HEK293 (cell line): ENCODE data around the gene KRT73.

Experiments
- CTCF ChIA-PET: fragments of 350-600 bp; formaldehyde crosslinking; extraction: SDS; loops from one replicate; lab custom pipeline; 2021; ENCODE audit warnings: antibody characterized with exemption; lab: Yijun Ruan, JAX
- POLR2A ChIA-PET: fragments of 300-600 bp; formaldehyde crosslinking; extraction: SDS; loops from one replicate; lab custom pipeline; 2020; ENCODE audit warnings: antibody characterized with exemption, inconsistent platforms; lab: Yijun Ruan, JAX
- H3K27ac ChIP-seq: fragments of 200-500 bp; sonication (Bioruptor generic); 2 replicates; pipeline ENCODE4 v1.5.1; 2014; ENCODE audit warnings: low read depth, low read length, control low read depth, inconsistent platforms; ENCODE audit errors: extremely low read depth
- H3K36me3 ChIP-seq, 2 experiments: fragments of 200-500 bp in 1 of 2; sonication (Bioruptor generic) in 1 of 2; 1 replicate in 1 of 2; 2 replicates in 1 of 2; pipeline ENCODE4 v1.5.1; 2014 to 2017; ENCODE audit warnings: inconsistent platforms in 2 of 2, low read length in 2 of 2; ENCODE audit not compliant: control insufficient read depth in 2 of 2, insufficient read depth in 1 of 2
- H3K4me1 ChIP-seq: fragments of 200-500 bp; sonication (Bioruptor generic); 2 replicates; pipeline ENCODE4 v1.5.1; 2014; ENCODE audit warnings: mild to moderate bottlenecking, low read length, inconsistent platforms; ENCODE audit not compliant: control insufficient read depth, insufficient read depth
- H3K4me3 ChIP-seq: 2 replicates; pipeline ENCODE4 v1.5.1; 2011; ENCODE audit warnings: low read depth, mild to moderate bottlenecking, control low read depth, low read length, moderate library complexity
- H3K9me3 ChIP-seq: fragments of 200-500 bp; sonication (Bioruptor generic); 2 replicates; pipeline ENCODE4 v1.5.1; 2014; ENCODE audit warnings: low read depth, low read length, inconsistent platforms; ENCODE audit not compliant: control insufficient read depth, insufficient read depth
- BCL11B ChIP-seq: fragments of 450-650 bp; formaldehyde crosslinking; IDR thresholded peaks from 2 replicates; pipeline ENCODE4 v1.5.1; 2016; ENCODE audit warnings: low read depth, missing biosample characterization, missing genetic modification characterization
- INSM2 ChIP-seq: fragments of 450-650 bp; formaldehyde crosslinking; IDR thresholded peaks from 2 replicates; pipeline ENCODE4 v1.5.1; 2016; ENCODE audit warnings: missing biosample characterization, missing genetic modification characterization
- MEIS1 ChIP-seq: sonication (generic); formaldehyde crosslinking; IDR thresholded peaks from 2 replicates; pipeline ENCODE4 v1.8.1; 2022; ENCODE audit warnings: missing genetic modification reagents, mild to moderate bottlenecking, borderline replicate concordance
- SP7 ChIP-seq: fragments of 450-650 bp; formaldehyde crosslinking; IDR thresholded peaks from 2 replicates; pipeline ENCODE4 v1.5.1; 2016; ENCODE audit warnings: missing biosample characterization, missing genetic modification characterization
- ZBTB17 ChIP-seq: fragments of 450-650 bp; formaldehyde crosslinking; IDR thresholded peaks from 2 replicates; pipeline ENCODE4 v1.5.1; 2016; ENCODE audit warnings: missing biosample characterization, missing genetic modification characterization
- ZBTB48 ChIP-seq: fragments of 450-650 bp; formaldehyde crosslinking; IDR thresholded peaks from 2 replicates; pipeline ENCODE4 v1.5.1; 2016; ENCODE audit warnings: missing biosample characterization, missing genetic modification characterization
- ZBTB6 ChIP-seq: fragments of 450-650 bp; formaldehyde crosslinking; IDR thresholded peaks from 2 replicates; pipeline ENCODE4 v1.5.1; 2017; ENCODE audit warnings: missing biosample characterization, missing genetic modification characterization
- ZFP3 ChIP-seq: fragments of 450-650 bp; formaldehyde crosslinking; IDR thresholded peaks from 2 replicates; pipeline ENCODE4 v1.5.1; 2016; ENCODE audit warnings: low read depth, missing biosample characterization, missing genetic modification characterization
- ZNF138 ChIP-seq: fragments of 450-650 bp; formaldehyde crosslinking; IDR thresholded peaks from 2 replicates; pipeline ENCODE4 v1.5.1; 2016; ENCODE audit warnings: missing biosample characterization, missing genetic modification characterization, borderline replicate concordance
- ZNF214 ChIP-seq: fragments of 450-650 bp; formaldehyde crosslinking; IDR thresholded peaks from 2 replicates; pipeline ENCODE4 v1.5.1; 2017; ENCODE audit warnings: missing biosample characterization, mild to moderate bottlenecking, missing genetic modification characterization, borderline replicate concordance
- ZNF274 ChIP-seq, 2 experiments: fragments of 200-500 bp in 1 of 2; fragments of 450-650 bp in 1 of 2; sonication (Bioruptor generic) in 1 of 2; formaldehyde crosslinking in 1 of 2; IDR thresholded peaks; 2 replicates each; pipeline versions ENCODE4 v1.5.1 to v1.6.1; 2014 to 2016; ENCODE audit warnings: borderline replicate concordance in 1 of 2, inconsistent platforms in 1 of 2, low read length in 1 of 2, missing biosample characterization in 1 of 2, missing genetic modification characterization in 1 of 2
- ZNF48 ChIP-seq: fragments of 450-650 bp; formaldehyde crosslinking; IDR thresholded peaks from 2 replicates; pipeline ENCODE4 v1.5.1; 2016; ENCODE audit warnings: missing biosample characterization, missing genetic modification characterization
- ZNF530 ChIP-seq: fragments of 450-650 bp; formaldehyde crosslinking; IDR thresholded peaks from 2 replicates; pipeline ENCODE4 v1.5.1; 2016; ENCODE audit warnings: low read depth, missing biosample characterization, missing genetic modification characterization
- ZNF558 ChIP-seq: fragments of 450-650 bp; formaldehyde crosslinking; IDR thresholded peaks from 2 replicates; pipeline ENCODE4 v1.5.1; 2016; ENCODE audit warnings: missing biosample characterization, missing genetic modification characterization
- ZNF624 ChIP-seq: fragments of 450-650 bp; formaldehyde crosslinking; IDR thresholded peaks from 2 replicates; pipeline ENCODE4 v1.5.1; 2017; ENCODE audit warnings: missing biosample characterization, missing genetic modification characterization
- ZNF776 ChIP-seq: fragments of 450-650 bp; formaldehyde crosslinking; IDR thresholded peaks from 2 replicates; pipeline ENCODE4 v1.5.0; 2017; ENCODE audit warnings: missing biosample characterization, missing genetic modification characterization, borderline replicate concordance
- ZSCAN16 ChIP-seq: fragments of 450-650 bp; formaldehyde crosslinking; IDR thresholded peaks from 2 replicates; pipeline ENCODE4 v1.5.1; 2016; ENCODE audit warnings: missing biosample characterization, missing genetic modification characterization
- TF ChIP-seq, protein P1 (sequence below): fragments of 450-650 bp; formaldehyde crosslinking; conservative IDR thresholded peaks from 2 replicates; pipeline ENCODE4 v1.5.1; 2016; ENCODE audit warnings: low read depth, missing biosample characterization, missing genetic modification characterization
- TF ChIP-seq, protein P2 (sequence below): fragments of 450-650 bp; formaldehyde crosslinking; conservative IDR thresholded peaks from 2 replicates; pipeline ENCODE4 v1.5.1; 2016; ENCODE audit warnings: low read depth, missing biosample characterization, missing genetic modification characterization

The KRT73 gene

GRCh38 chr12:52611080-52611468, 7.3 kb downstream of the KRT73 start (continued):
- TF ChIP-seq, protein P1, sequence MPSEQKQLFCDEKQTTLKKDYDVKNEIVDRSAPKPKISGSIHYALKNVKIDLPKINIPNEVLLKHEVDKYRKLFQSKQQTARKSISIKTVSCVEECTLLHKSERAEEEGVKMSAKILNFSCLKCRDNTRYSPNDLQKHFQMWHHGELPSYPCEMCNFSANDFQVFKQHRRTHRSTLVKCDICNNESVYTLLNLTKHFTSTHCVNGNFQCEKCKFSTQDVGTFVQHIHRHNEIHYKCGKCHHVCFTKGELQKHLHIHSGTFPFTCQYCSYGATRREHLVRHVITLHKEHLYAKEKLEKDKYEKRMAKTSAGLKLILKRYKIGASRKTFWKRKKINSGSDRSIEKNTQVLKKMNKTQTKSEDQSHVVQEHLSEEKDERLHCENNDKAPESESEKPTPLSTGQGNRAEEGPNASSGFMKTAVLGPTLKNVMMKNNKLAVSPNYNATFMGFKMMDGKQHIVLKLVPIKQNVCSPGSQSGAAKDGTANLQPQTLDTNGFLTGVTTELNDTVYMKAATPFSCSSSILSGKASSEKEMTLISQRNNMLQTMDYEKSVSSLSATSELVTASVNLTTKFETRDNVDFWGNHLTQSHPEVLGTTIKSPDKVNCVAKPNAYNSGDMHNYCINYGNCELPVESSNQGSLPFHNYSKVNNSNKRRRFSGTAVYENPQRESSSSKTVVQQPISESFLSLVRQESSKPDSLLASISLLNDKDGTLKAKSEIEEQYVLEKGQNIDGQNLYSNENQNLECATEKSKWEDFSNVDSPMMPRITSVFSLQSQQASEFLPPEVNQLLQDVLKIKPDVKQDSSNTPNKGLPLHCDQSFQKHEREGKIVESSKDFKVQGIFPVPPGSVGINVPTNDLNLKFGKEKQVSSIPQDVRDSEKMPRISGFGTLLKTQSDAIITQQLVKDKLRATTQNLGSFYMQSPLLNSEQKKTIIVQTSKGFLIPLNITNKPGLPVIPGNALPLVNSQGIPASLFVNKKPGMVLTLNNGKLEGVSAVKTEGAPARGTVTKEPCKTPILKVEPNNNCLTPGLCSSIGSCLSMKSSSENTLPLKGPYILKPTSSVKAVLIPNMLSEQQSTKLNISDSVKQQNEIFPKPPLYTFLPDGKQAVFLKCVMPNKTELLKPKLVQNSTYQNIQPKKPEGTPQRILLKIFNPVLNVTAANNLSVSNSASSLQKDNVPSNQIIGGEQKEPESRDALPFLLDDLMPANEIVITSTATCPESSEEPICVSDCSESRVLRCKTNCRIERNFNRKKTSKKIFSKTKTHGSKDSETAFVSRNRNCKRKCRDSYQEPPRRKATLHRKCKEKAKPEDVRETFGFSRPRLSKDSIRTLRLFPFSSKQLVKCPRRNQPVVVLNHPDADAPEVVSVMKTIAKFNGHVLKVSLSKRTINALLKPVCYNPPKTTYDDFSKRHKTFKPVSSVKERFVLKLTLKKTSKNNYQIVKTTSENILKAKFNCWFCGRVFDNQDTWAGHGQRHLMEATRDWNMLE (tag by site-specific recombination), result no peak
- TF ChIP-seq MEIS1, result no peak
- no peak for TF ChIP-seq INSM2 (tag by site-specific recombination)
- no peak for TF ChIP-seq ZNF530 (tag by site-specific recombination)
- TF ChIP-seq, all 188 proteins: peak for 0

DNA sequence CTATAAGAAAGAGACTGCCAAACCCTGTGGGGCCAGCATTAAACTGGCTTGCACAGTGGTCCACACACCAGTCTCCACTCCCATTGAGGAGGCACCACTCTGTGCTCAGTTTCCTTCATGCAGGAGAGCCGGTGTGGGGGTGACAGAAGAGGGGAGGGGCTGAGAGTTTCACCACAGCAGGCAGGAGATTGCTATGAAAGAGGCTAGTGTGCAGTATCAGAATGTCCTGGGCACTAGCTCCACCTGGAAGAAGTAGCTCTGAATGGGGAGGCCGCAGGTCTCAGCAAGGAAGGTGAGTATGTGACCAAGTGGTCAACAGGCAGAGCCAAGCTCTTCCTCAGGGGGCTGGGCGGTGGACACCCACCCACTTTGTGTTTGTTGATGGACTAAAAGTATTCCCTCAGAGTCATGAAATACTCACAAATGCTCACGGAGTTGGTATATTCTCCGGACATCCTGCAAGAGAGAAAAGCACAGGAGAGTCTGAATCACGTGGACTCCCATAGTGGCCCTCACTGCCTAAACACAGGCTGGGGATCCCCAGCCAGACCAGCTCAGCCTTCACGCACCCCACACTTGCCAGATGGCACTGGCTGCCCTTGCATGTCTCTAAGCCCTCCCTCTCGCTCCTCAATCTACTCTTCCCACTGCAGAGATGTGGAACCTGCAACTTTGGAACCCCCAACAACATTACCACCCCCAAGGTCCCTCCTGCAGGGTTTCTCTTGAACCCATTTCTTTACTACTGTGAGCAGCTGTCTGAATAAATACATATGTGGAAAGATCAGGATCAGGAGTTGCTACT, 9.3 kb downstream of the KRT73 start:
- CTCF ChIA-PET, result interaction anchor here (0.5 to 0.8 kb wide), 2 partner anchors 23 to 271 kb away, joined by 3 read pairs; no protein-coding TSS in a partner anchor
- H3K36me3 ChIP-seq, result no peaks in the 10 kb centered on the region
- no peaks in the 10 kb centered on the region for H3K4me1 ChIP-seq
- POLR2A ChIA-PET, result no interaction called here
- no peaks in the 10 kb centered on the region for H3K9me3 ChIP-seq
- no peak overlapping the region for H3K4me3 ChIP-seq
- no peak overlapping the region for H3K27ac ChIP-seq
- TF ChIP-seq ZNF274 (IDR thresholded peaks at IDR 0.05; ENCODE audit: low read length) (no peak), ZNF274 (tag by site-specific recombination; IDR thresholded peaks at IDR 0.05; ENCODE audit: borderline replicate concordance) (no peak), ZBTB17 (tag by site-specific recombination) (no peak), ZFP3 (tag by site-specific recombination) (no peak), ZSCAN16 (tag by site-specific recombination) (no peak), ZBTB6 (tag by site-specific recombination) (no peak), ZNF624 (tag by site-specific recombination) (no peak), BCL11B (tag by site-specific recombination) (no peak), ZNF776 (tag by site-specific recombination) (no peak), ZNF214 (tag by site-specific recombination) (no peak), SP7 (tag by site-specific recombination) (no peak), ZNF558 (tag by site-specific recombination) (no peak), ZNF138 (tag by site-specific recombination) (no peak), ZBTB48 (no peak), ZNF48 (no peak)
- TF ChIP-seq, protein P2, sequence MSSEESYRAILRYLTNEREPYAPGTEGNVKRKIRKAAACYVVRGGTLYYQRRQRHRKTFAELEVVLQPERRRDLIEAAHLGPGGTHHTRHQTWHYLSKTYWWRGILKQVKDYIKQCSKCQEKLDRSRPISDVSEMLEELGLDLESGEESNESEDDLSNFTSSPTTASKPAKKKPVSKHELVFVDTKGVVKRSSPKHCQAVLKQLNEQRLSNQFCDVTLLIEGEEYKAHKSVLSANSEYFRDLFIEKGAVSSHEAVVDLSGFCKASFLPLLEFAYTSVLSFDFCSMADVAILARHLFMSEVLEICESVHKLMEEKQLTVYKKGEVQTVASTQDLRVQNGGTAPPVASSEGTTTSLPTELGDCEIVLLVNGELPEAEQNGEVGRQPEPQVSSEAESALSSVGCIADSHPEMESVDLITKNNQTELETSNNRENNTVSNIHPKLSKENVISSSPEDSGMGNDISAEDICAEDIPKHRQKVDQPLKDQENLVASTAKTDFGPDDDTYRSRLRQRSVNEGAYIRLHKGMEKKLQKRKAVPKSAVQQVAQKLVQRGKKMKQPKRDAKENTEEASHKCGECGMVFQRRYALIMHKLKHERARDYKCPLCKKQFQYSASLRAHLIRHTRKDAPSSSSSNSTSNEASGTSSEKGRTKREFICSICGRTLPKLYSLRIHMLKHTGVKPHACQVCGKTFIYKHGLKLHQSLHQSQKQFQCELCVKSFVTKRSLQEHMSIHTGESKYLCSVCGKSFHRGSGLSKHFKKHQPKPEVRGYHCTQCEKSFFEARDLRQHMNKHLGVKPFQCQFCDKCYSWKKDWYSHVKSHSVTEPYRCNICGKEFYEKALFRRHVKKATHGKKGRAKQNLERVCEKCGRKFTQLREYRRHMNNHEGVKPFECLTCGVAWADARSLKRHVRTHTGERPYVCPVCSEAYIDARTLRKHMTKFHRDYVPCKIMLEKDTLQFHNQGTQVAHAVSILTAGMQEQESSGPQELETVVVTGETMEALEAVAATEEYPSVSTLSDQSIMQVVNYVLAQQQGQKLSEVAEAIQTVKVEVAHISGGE (tag by site-specific recombination), result no peak
